PC-3 (cell line): ENCODE data around the gene CLN6. TPM values are rescaled to one million over a fixed set of nuclear protein-coding genes. Genes with fewer than 3 reads are reported as not detected.

Source experiments
- ATAC-seq: fragments of 200-7000 bp; cut with Tn5 transposase; 2 replicates; pipeline ENCODE4 v1.9.1; 2020; ENCODE audit warnings: mild to moderate bottlenecking, moderate library complexity
- BruUV-seq: library from RNA; stranded (reverse); fragments of 400-500 nt; replicated peaks from 2 replicates; lab custom pipeline; 2021; lab: Mats Ljungman, UMichigan
- CTCF ChIA-PET: fragments of 300-600 bp; sonication (Branson Sonifier 250); formaldehyde crosslinking; loops from one replicate; lab custom pipeline; 2022; ENCODE audit warnings: antibody characterized with exemption; lab: Charles Lee
- POLR2A ChIA-PET: fragments of 300-600 bp; sonication (Branson Sonifier 250); formaldehyde crosslinking; loops from one replicate; lab custom pipeline; 2022; ENCODE audit warnings: antibody characterized with exemption; ENCODE audit not compliant: unreplicated experiment; lab: Charles Lee
- DNase-seq: peaks from one replicate; pipeline ENCODE4 v3.0.0-alpha.2; 2015
- H2AFZ ChIP-seq: fragments of 300-600 bp; sonication (generic); 2 replicates; pipeline ENCODE4 v1.6.0; 2016; ENCODE audit warnings: antibody characterized with exemption, low read length
- H3F3A ChIP-seq: fragments of 300-600 bp; sonication (generic); one replicate; pipeline ENCODE4 v1.6.0; 2017; ENCODE audit warnings: antibody characterized with exemption, low read length, control low read depth, mild to moderate bottlenecking; ENCODE audit not compliant: unreplicated experiment
- H3K27ac ChIP-seq: fragments of 300-600 bp; sonication (generic); 2 replicates; pipeline ENCODE4 v1.5.1; 2016; ENCODE audit warnings: mild to moderate bottlenecking, low read length
- H3K27me3 ChIP-seq: fragments of 300-600 bp; sonication (generic); 2 replicates; pipeline ENCODE4 v1.6.1; 2016; ENCODE audit warnings: low read length, mixed read lengths
- H3K36me3 ChIP-seq: fragments of 300-600 bp; sonication (generic); 2 replicates; pipeline ENCODE4 v1.6.1; 2016; ENCODE audit warnings: low read depth, mixed run types, low read length, mixed read lengths
- H3K4me1 ChIP-seq: fragments of 300-600 bp; sonication (generic); 2 replicates; pipeline ENCODE4 v1.5.1; 2016; ENCODE audit warnings: low read length; ENCODE audit not compliant: insufficient read depth
- H3K4me2 ChIP-seq: fragments of 300-600 bp; sonication (generic); 2 replicates; pipeline ENCODE4 v1.6.0; 2016; ENCODE audit warnings: low read length
- H3K4me3 ChIP-seq: fragments of 300-600 bp; sonication (generic); 2 replicates; pipeline ENCODE4 v1.5.1; 2016; ENCODE audit warnings: mild to moderate bottlenecking, low read length, mixed read lengths
- H3K79me2 ChIP-seq: fragments of 300-600 bp; sonication (generic); 2 replicates; pipeline ENCODE4 v1.6.1; 2017; ENCODE audit warnings: low read length, mixed read lengths
- H3K9ac ChIP-seq: fragments of 300-600 bp; sonication (generic); 2 replicates; pipeline ENCODE4 v1.6.0; 2016; ENCODE audit warnings: mild to moderate bottlenecking, low read length
- H3K9me2 ChIP-seq: fragments of 300-600 bp; sonication (generic); replicated peaks from 2 replicates; pipeline ENCODE4 v1.6.1; 2016; ENCODE audit warnings: mixed run types, low read length, mixed read lengths
- H3K9me3 ChIP-seq: fragments of 300-600 bp; sonication (generic); 2 replicates; pipeline ENCODE4 v1.6.1; 2016; ENCODE audit warnings: low read length, mixed read lengths
- H4K20me1 ChIP-seq: fragments of 300-600 bp; sonication (generic); 2 replicates; pipeline ENCODE4 v1.6.1; 2016; ENCODE audit warnings: low read length, mixed read lengths
- CTCF ChIP-seq: fragments of 300-600 bp; sonication (generic); conservative IDR thresholded peaks from 2 replicates; pipeline ENCODE4 v1.5.1; 2017; ENCODE audit warnings: antibody characterized with exemption, low read depth, mild to moderate bottlenecking, low read length
- EZH2 ChIP-seq: fragments of 300-600 bp; sonication (generic); IDR thresholded peaks from one replicate; pipeline ENCODE4 v1.6.1; 2017; ENCODE audit warnings: antibody characterized with exemption, mild to moderate bottlenecking, low read length; ENCODE audit not compliant: unreplicated experiment
- EZH2phosphoT487 ChIP-seq: fragments of 300-600 bp; sonication (generic); IDR thresholded peaks from 2 replicates; pipeline ENCODE4 v1.6.1; 2018; ENCODE audit warnings: mild to moderate bottlenecking, antibody characterized with exemption, low read length, borderline replicate concordance
- intact Hi-C: fragments of 100-400 bp; cut with micrococcal nuclease; formaldehyde crosslinking; loops from 2 replicates; pipeline ENCODE4 v1.9.0; 2023
- total RNA-seq: library from RNA; depleted of rRNA; stranded (reverse); fragments of >200 nt; gene quantifications from 2 replicates; pipeline ENCODE4 v1.2.3, GENCODE V29; 2014

CLN6 gene
- total RNA-seq, 1 experiment from 2014 or later = 33.4 TPM

GRCh38 chr15:68201879-68202261, 27.7 kb downstream of the CLN6 start:
- Histone ChIP-seq H3K36me3 (no peaks in the 10 kb centered on the region), H3K4me1 (no peaks in the 10 kb centered on the region), H3K4me2 (no peak overlapping the region), H3K9me2 (no peaks in the 10 kb centered on the region), H3K79me2 (no peaks in the 10 kb centered on the region), H3K4me3 (no peak overlapping the region), H3K9ac (no peak overlapping the region), H2AFZ (no peak overlapping the region), H3K27me3 (no peaks in the 10 kb centered on the region), H3K27ac (no peak overlapping the region), H3F3A (no peaks in the 10 kb centered on the region), H3K9me3 (no peaks in the 10 kb centered on the region), H4K20me1 (no peaks in the 10 kb centered on the region)
- TF ChIP-seq EZH2 (no peak), CTCF (no peak), EZH2phosphoT487 (no peak)
- ChIA-PET POLR2A (no interaction called here), CTCF (no interaction called here)
- intact Hi-C loops = no loop called here
- ATAC-seq = no peak
- BruUV-seq = no TSS peak
- DNase-seq = no peak

- Histone ChIP-seq H3K4me2 (no peak overlapping the region), H3K4me3 (no peak overlapping the region), H3K9me2 (no peaks in the 10 kb centered on the region), H4K20me1 (no peaks in the 10 kb centered on the region), H3K9ac (no peak overlapping the region), H3K27me3 (no peaks in the 10 kb centered on the region), H3F3A (no peaks in the 10 kb centered on the region), H3K36me3 (no peaks in the 10 kb centered on the region), H3K4me1 (no peaks in the 10 kb centered on the region), H3K27ac (no peak overlapping the region), H2AFZ (no peak overlapping the region), H3K9me3 (no peaks in the 10 kb centered on the region), H3K79me2 (no peaks in the 10 kb centered on the region)
- ATAC-seq = no peak
- DNase-seq = no peak
- no TSS peak for BruUV-seq
- CTCF ChIA-PET = no interaction called here
- intact Hi-C loops = no loop called here
- TF ChIP-seq CTCF (no peak), EZH2phosphoT487 (no peak), EZH2 (no peak)
- POLR2A ChIA-PET = no interaction called here
Measured at GRCh38 chr15:68201153-68201878, 28.2 kb downstream of the CLN6 start.
